ENCODE measurements around the gene KRTAP9-6. TPM values are rescaled to one million over a fixed set of nuclear protein-coding genes. Genes with fewer than 3 reads are reported as not detected.

KRTAP9-6 gene
- total and polyA plus RNA-seq, 2 donors (not counting 3 experiments of a cell fraction or from before 2014, with no cell fraction given), result not detected

DNA sequence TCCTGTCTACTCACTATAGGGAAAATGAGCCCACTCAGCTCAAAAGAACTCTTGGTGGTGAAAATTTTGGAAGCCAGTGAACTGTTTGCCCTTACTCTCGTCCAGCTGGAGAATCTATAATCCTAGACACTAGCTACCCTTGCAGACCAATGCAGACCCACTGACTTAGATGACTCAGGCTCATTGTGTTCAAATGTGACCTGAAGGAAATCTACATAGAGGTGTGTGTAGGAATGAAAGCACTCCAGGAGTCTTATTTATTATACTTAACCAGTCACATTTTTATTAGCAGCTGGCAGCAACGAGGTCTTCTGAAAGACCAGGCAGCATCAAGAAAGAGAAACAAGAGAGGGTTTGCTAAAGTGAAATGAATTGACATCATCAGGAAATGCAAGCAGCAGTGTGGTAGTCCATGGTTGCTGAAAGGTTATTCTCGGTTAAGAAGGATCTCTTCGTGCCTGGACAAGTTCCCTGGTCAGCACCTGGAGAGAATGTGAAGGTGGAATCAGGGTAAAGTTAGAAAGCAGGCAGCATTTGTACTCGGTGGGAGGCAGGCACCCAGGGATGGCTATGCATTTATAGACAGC, 36.1 kb downstream of the KRTAP9-6 start:
- Histone ChIP-seq H3K36me3 (ENCODE audit: control insufficient read depth in 2 of 2, extremely low read depth in 1 of 2, insufficient read depth in 2 of 2, low read length in 2 of 2) (no peaks in the 10 kb centered on the region), H3K9ac (replicated peaks; ENCODE audit: extremely low read depth, insufficient read depth, low read length) (no peak overlapping the region), H3K27me3 (ENCODE audit: control insufficient read depth in 2 of 2, insufficient read depth in 2 of 2, low read length in 2 of 2) (no peaks in the 10 kb centered on the region), H3K4me2 (ENCODE audit: insufficient read depth, low read length) (no peak overlapping the region), H3K79me2 (ENCODE audit: control insufficient read depth, insufficient read depth, low read length) (no peaks in the 10 kb centered on the region), H3K4me3 (replicated peaks in 1 of 3; ENCODE audit: insufficient read depth in 1 of 3, low read depth in 1 of 3, low read length in 3 of 3) (no peak overlapping the region), H3K9me3 (replicated peaks; ENCODE audit: control insufficient read depth, insufficient read depth, low read length) (no peaks in the 10 kb centered on the region), H4K20me1 (replicated peaks; ENCODE audit: control insufficient read depth, extremely low read depth, insufficient read depth, low read length) (no peaks in the 10 kb centered on the region), H2AFZ (ENCODE audit: low read depth, low read length) (no peak overlapping the region), H3K4me1 (ENCODE audit: control insufficient read depth, extremely low read depth, insufficient read depth, low read length) (no peaks in the 10 kb centered on the region), H3K27ac (ENCODE audit: insufficient read depth, low read depth, low read length) (no peak overlapping the region), H3K9me1 (replicated peaks; ENCODE audit: control insufficient read depth, extremely low read depth, insufficient read depth, low read length) (no peaks in the 10 kb centered on the region)
- ChIA-PET POLR2A (no interaction called here), CTCF (interaction anchor here (0.6 to 1.0 kb wide), 2 partner anchors 290 to 364 kb away, joined by 3 read pairs; no protein-coding TSS in a partner anchor)
- FAIRE-seq, result no peak
- BruUV-seq (replicated peaks), result no TSS peak
- intact Hi-C loops (cut with micrococcal nuclease), result no loop called here
- DNase-seq (ENCODE audit: low read depth, low spot score), result no peak
- dilution Hi-C loops (cut with MboI; ENCODE audit: extremely low pct_ligation_motif_present, low sequenced_read_pairs), result no loop called here
- no peak for TF ChIP-seq POLR2AphosphoS5 (IDR thresholded peaks at IDR 0.05; ENCODE audit: insufficient read depth, low read depth, low read length)
- TF ChIP-seq, protein P1, sequence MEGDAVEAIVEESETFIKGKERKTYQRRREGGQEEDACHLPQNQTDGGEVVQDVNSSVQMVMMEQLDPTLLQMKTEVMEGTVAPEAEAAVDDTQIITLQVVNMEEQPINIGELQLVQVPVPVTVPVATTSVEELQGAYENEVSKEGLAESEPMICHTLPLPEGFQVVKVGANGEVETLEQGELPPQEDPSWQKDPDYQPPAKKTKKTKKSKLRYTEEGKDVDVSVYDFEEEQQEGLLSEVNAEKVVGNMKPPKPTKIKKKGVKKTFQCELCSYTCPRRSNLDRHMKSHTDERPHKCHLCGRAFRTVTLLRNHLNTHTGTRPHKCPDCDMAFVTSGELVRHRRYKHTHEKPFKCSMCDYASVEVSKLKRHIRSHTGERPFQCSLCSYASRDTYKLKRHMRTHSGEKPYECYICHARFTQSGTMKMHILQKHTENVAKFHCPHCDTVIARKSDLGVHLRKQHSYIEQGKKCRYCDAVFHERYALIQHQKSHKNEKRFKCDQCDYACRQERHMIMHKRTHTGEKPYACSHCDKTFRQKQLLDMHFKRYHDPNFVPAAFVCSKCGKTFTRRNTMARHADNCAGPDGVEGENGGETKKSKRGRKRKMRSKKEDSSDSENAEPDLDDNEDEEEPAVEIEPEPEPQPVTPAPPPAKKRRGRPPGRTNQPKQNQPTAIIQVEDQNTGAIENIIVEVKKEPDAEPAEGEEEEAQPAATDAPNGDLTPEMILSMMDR (IDR thresholded peaks at IDR 0.05; ENCODE audit: extremely low read depth in 1 of 2, insufficient read depth in 1 of 2, low read depth in 1 of 2, low read length in 2 of 2), result no peak
- no peak for TF ChIP-seq POLR2A (IDR thresholded peaks at IDR 0.05; ENCODE audit: low read depth, low read length)
- TF ChIP-seq, protein P2, sequence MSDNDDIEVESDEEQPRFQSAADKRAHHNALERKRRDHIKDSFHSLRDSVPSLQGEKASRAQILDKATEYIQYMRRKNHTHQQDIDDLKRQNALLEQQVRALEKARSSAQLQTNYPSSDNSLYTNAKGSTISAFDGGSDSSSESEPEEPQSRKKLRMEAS (IDR thresholded peaks at IDR 0.05; ENCODE audit: insufficient read depth, insufficient read length), result no peak
- no peak for TF ChIP-seq EZH2 (IDR thresholded peaks at IDR 0.05; ENCODE audit: borderline replicate concordance, low read depth, low read length, severe bottlenecking)
- TF ChIP-seq FOS (IDR thresholded peaks at IDR 0.05; ENCODE audit: borderline replicate concordance, insufficient read depth, low read length), result no peak
- TF ChIP-seq GATA2 (IDR thresholded peaks at IDR 0.05; ENCODE audit: insufficient read depth, insufficient read length, low read depth, low read length), result no peak
- TF ChIP-seq MYC (IDR thresholded peaks at IDR 0.05; ENCODE audit: low read depth, low read length), result no peak
- no peak for TF ChIP-seq JUN (IDR thresholded peaks at IDR 0.05; ENCODE audit: borderline replicate concordance, insufficient read depth, insufficient read length, low read depth)

Data from endothelial cell of umbilical vein (primary cell).